GM18909 (cell line): Measurements from ENCODE around the gene PTBP3.
"Not testable (repeated sequence)": the region's sequence is repeated elsewhere in the genome, so short reads cannot be mapped to it uniquely, and the experiment has no call there.

Experiments used
- ATAC-seq: cut with Tn5 transposase; IDR thresholded peaks from one replicate; pipeline ENCODE4 v1.9.1; 2021; ENCODE audit warnings: mild to moderate bottlenecking; ENCODE audit not compliant: unreplicated experiment, poor library complexity

Gene PTBP3

GRCh38 chr9:112280904-112281303 is 52.5 kb downstream of the PTBP3 start:
- no peak for ATAC-seq

GRCh38 chr9:112279501-112279900 is 53.9 kb downstream of the PTBP3 start:
- no peak for ATAC-seq

- no peak for ATAC-seq
These were observed 55.3 kb downstream of the PTBP3 start for GRCh38 chr9:112278152-112278551.

GRCh38 chr9:112274600-112274999 is 58.8 kb downstream of the PTBP3 start:
- no peak for ATAC-seq

GRCh38 chr9:112273876-112274275 is 59.5 kb downstream of the PTBP3 start:
- no peak for ATAC-seq

GRCh38 chr9:112271466-112272098 is 61.8 kb downstream of the PTBP3 start:
- ATAC-seq = no peak

- ATAC-seq = no peak
These were observed 65.0 kb downstream of the PTBP3 start for GRCh38 chr9:112268413-112268812.

GRCh38 chr9:112267086-112267485 is 66.3 kb downstream of the PTBP3 start:
- not testable (repeated sequence) for ATAC-seq

- ATAC-seq = no peak
These were observed 68.0 kb downstream of the PTBP3 start for GRCh38 chr9:112265391-112265790.

GRCh38 chr9:112262577-112262976 is 70.8 kb downstream of the PTBP3 start:
- ATAC-seq = no peak

- ATAC-seq = no peak
These were observed 72.3 kb downstream of the PTBP3 start for GRCh38 chr9:112261133-112261532.

GRCh38 chr9:112258106-112258505 is 75.3 kb downstream of the PTBP3 start:
- no peak for ATAC-seq

GRCh38 chr9:112252194-112252593 is 81.2 kb downstream of the PTBP3 start:
- ATAC-seq = no peak

- peak; percentile 86 for ATAC-seq
These were observed 84.1 kb downstream of the PTBP3 start for GRCh38 chr9:112249277-112249676.

- ATAC-seq = no peak
These were observed 84.7 kb downstream of the PTBP3 start for GRCh38 chr9:112248722-112249121.

GRCh38 chr9:112247090-112247489 is 86.3 kb downstream of the PTBP3 start:
- ATAC-seq = no peak

GRCh38 chr9:112245126-112245525 is 88.3 kb downstream of the PTBP3 start:
- no peak for ATAC-seq

- no peak for ATAC-seq
These were observed 91.1 kb downstream of the PTBP3 start for GRCh38 chr9:112242147-112242804.

- no peak for ATAC-seq
These were observed 91.9 kb downstream of the PTBP3 start for GRCh38 chr9:112241491-112241890.

- ATAC-seq = no peak
These were observed 93.7 kb downstream of the PTBP3 start for GRCh38 chr9:112239708-112240107.

- ATAC-seq = no peak
These were observed 94.1 kb downstream of the PTBP3 start for GRCh38 chr9:112239284-112239683.

GRCh38 chr9:112234779-112235178 is 98.6 kb downstream of the PTBP3 start:
- ATAC-seq = no peak
